NCI-H69 (cell line): ENCODE data around the gene BRD3.

ENCODE experiments used
- DNase-seq: peaks from one replicate; lab custom pipeline; 2025; lab: John Stamatoyannopoulos, UW

BRD3 gene

DNA sequence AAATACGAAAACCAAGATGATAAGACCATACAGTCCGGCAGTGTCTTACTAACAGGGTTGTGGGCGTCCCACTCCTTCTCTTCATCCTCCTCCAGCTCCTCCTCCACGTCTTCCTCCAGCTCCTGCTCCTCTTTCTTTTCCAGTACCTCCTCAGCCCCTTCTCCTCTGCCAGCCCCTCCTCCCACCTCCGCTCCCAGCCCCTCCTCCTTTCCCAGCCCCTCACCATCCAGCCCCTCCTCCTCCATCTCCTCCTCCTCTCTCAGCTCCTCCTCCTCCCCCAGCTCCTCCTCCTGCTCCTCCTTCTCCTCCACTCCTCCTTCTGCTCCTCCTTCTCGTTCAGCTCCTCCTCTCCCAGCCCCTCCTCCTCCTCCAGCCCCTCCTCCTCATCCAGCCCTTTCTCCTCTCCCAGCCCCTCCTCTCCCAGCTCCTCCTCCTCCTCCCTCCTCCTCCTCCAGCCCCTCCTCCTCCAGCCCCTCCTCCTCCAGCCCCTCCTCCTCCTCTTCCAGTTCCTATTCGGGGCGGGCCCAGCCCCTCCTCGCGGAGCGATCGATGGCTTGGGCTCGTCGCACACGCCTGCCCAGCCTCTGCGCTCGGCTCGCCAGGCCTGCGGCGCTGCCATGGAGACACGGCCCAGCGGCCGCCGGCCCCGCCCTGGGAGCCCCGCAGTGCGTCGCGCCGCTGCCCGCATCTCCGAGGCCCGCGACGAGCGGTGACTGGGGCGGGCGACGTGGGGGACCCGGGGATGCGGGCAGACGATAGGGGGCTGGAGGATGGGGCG, 42.8 kb downstream of the BRD3 start, which contains the start of gene BRD3OS:
BRD3OS (plus strand) TSS at position 654 of the 778 bp plus-strand sequence. CDS start 1,267 bp downstream, outside the sequence.
- peak; percentile 99 for DNase-seq

DNA sequence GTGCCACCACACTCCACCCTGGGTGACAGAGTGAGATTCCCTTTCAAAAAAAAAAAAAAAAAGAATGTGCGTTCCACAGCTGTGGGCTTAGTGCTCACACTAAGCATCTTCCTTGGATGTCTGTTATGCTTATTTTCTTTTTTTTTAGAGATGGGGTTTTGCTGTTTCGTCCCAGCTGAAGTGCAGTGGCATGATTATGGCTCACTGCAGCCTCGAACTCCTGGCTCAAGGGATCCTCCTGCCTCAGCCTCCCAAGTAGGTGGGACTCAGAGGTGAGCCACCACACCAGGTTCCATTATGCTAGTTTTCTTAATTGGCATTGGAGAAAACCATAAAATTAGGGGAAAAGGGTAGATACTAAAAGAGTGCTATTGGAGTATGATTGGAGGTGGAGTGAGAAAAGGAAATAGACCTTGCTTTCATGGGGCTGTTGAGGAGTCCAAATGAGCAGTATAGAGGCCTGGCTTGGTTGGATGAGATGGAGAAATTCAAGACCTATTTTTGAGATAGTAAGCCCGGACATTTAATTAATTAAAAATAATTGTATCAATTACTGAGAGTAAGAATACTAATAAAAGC, 43.5 kb downstream of the BRD3 start:
- no peak for DNase-seq

- DNase-seq = no peak
Observed at GRCh38 chr9:134014946-134015345, 52.9 kb downstream of the BRD3 start.

DNA sequence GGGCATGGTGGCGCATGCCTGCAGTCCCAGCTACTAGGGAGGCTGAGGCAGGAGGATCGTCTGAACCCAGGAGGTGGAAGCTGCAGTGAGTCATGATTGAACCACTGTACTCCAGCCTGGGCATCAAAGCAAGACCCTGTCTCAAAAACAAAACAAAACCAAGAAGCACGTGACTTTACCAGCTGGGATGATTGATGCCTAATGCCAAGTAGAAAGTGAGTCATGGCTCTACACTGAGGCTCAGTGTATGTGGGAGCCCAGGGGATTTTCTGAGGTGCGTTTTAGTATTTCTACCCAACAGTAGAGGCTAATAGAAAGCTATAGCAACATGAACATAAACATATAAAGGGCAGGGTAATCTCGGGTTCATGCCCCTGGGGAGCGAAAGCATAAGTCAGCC, 56.4 kb downstream of the BRD3 start:
- no peak for DNase-seq

DNA sequence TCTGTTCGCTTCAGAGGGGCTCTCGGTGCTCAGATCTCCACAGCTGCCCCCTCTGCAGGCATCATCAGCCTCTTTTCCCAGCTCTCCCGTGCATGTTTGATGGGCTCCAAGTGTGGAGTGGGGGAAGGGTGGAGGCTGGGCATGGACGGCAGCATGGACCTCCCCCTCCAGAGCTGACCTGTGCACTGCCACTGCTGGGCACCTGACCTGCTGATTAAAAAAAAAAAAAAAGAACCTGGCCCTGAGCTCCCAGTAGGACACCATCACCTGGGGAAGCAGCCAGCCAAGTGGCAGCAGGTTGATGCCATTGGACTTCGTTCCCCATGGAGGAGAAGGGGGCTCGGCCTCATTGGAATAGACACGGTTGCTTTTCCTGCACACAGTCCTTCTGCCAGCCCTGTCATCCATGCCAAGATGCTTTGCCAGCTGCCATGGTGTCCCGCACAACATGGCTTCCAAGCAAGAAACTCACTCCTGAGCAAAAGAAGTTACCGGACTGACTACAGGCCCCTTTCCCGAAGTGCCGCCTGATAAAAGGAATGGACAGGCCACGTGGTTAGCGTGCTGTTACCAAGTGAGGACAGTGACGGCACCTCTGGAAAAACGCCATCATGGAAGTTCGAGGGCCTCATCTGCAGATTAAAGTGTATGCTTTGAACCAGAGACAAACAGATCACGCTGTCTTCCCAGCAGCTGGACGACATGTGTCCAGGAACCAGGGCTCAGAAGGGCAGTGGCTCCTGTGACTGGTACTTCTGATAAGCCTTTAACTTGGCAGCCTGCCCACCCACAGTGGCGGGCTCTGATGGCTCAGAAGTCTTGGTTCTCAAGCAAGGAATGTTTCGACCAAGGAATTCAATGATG, 57.3 kb downstream of the BRD3 start:
- DNase-seq = no peak

GRCh38 chr9:134007571-134007970, 60.3 kb downstream of the BRD3 start:
- DNase-seq = no peak

DNA sequence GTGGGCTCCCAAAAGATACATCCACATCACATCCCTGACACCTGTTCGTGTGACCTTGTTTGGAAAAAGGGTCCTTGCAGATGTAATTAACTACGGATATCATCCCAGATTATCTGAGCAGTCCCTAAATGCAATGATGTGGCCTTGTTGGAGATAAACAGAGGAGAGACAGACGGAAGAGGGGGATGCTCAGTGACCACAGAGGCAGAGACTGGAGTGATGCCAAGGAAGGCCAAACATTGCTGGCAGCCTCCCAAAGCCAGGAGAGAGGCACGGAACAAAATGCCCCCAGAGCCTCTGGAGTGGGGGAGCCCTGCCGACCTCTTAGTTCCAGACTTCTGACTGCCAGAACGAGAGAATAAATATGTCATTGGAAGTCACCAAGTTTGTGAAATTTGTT, 60.7 kb downstream of the BRD3 start:
- DNase-seq = peak; percentile 61

DNA sequence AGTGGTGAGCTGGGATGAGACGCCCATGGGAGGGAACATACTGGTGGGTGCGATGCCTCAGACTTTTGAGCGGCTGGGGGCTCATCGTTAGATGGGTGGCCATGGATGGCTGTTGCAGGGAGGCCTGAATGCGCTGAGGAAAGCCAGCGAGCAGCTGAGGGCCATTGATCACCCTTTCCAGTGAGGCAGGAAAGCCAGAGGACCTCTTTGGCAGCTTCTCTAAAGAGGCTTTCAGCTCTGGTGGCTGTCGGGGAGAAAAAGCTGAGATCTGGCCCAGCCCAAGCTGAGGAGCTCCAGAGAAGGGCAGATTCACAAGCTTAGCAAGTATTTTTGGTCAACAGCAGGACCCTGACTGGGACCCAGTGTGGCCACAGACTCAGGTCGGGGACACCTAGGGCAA, 62.4 kb downstream of the BRD3 start:
- no peak for DNase-seq

- no peak for DNase-seq
Observed at GRCh38 chr9:134004881-134005280, 62.9 kb downstream of the BRD3 start.

DNA sequence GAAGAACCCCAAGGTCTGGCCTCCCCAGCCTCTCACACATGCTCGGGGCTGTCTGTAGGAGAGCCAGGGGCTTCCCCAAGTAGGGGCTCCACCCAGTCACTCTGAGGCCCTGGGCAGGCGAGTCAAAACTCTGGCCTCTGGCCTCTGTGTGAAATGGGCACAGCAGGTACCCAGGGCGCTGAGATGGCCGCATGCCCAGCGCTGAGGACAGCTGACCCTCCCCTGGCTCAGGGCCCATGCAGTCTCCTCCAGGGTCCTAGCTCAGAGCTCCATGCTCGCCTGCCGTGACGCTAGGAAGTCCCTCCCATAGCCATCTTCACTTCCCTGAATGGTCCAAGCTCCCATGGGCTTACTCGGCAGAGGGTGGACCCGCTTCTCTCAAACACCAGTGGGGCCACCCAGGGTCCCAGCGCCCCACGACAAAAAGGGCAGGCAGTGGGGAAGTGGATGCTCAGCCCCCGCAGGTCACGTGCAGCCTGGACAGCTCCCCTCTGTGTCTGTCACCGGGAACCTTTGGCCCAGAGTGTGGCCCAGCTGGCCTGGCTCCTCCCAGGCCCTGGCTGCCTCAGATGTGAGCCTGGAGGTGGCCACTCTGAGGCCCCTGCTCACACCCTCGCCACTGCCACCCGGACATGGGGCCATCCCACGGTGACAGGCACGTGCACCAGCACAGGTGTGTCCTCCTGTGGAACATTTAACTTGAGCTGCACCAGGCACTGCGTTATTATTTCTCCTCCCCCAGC, 63.5 kb downstream of the BRD3 start:
- DNase-seq = no peak

- no peak for DNase-seq
Observed at GRCh38 chr9:134003237-134003636, 64.6 kb downstream of the BRD3 start.

GRCh38 chr9:134002796-134003195, 65.0 kb downstream of the BRD3 start:
- DNase-seq = no peak

DNA sequence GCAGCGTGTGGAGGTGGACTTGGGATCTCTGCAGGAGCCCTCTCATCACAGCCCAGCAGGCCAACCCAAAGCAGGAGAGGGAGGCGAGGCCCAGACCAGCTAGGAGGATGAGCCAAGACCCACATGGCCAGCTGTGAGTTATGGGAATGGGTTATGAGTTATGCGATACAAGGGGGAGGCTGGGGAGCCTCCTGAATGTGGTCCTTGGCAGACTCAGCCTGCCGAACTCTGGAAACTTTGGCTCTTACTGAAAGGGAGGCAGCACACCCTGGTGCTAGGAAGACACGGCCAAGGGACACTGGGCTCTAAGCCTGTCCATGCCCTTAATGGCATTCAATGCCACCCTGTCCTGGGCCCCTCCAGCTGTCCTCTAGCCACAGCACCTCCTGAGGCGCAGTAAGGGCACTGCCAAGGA, 68.0 kb downstream of the BRD3 start:
- DNase-seq = no peak

DNA sequence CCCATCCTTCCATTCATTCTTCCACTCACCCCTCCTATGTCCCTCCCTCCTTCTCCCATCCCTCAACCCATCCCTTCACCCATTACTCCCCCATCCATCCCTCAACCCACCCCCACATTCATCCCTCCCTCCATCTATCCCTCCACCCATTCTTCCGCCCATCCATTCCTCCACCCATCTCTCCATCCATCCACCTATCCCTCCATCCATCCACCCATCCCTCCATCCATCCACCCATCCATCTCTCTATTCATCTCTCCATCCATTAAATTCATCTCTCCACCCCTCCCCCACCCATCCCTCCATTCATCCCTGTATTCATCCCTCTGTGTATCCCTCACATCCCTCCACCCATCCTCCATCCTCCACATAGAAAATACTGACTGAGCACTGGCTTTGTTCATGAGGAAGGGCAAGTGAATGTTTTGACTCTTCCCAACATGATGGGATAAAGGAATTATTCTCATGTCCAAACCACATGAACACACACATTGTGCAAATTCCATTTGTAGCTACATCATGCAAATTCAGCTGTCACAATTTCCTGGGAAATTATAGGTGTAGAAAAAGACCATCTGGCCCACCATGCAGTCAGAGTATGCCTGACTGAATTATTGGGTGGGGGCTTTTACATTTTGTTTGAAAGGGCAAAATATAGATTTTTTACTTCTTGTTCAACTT, 68.8 kb downstream of the BRD3 start:
- DNase-seq = peak; percentile 33

DNA sequence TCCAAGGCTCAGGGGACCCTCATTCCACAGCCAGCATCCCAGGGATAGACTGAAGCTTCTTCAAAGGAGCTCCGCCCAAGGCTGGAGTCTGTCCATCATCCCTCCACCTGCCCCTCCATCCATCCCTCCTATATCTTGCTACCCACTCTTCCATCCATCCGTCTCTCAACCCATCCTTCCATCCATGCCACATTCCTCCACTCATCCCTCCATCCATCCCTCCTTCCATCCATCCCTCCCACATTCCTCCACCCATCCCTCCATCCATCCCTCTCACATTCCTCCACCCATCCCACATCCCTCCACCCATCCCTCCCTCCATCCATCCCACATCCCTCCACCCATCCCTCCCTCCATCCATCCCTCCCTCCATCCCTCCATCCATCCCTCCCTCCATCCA, 70.2 kb downstream of the BRD3 start:
- no peak for DNase-seq

DNA sequence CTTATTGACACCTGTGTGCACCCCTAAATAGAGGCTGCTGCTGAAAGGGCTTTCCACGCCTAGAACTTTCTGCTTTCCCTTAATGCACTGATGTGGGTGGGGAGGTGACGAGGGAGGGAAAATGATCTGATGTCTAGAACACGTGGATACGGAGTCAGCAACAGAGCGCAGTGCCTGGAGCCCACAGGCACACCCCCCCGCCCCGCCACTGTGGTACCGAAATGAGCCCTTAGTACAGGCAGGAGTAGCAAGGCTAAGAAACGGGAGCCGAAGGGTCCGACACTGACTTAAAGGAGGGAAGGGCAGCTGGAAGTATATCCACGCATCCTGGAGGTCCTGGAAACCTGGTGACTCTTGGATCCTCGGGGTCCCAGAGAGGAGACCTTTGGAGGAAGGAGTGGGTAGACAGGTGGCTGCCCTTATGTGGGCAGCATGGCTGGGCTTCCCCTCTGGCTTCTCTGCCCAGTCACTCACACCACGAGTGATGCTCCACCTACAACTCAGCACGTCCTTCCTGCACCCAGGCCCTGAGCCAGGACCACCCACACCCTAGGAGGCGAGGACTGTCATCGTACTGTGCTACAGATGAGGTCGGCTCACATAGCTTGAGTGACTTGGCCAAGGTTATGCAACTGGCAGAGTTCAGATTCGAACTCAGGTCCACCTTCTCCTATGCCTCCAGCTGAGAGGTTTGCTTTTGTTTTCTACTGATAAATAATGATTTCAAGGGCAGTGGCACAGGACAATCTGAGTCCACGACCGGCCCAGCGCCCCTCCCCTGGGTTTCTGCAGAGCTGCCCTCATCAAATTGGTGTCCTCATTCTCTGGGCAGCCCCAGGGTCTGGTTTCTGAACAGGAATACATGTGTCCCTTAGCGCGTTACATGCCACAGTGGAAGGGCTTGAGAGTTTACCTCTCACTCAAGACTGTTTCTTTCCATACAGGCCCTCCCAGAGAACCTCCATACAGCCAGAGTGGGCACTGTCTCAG, 71.0 kb downstream of the BRD3 start:
- DNase-seq = no peak

GRCh38 chr9:133995012-133995896, 72.6 kb downstream of the BRD3 start:
- peak; percentile 84 for DNase-seq

DNA sequence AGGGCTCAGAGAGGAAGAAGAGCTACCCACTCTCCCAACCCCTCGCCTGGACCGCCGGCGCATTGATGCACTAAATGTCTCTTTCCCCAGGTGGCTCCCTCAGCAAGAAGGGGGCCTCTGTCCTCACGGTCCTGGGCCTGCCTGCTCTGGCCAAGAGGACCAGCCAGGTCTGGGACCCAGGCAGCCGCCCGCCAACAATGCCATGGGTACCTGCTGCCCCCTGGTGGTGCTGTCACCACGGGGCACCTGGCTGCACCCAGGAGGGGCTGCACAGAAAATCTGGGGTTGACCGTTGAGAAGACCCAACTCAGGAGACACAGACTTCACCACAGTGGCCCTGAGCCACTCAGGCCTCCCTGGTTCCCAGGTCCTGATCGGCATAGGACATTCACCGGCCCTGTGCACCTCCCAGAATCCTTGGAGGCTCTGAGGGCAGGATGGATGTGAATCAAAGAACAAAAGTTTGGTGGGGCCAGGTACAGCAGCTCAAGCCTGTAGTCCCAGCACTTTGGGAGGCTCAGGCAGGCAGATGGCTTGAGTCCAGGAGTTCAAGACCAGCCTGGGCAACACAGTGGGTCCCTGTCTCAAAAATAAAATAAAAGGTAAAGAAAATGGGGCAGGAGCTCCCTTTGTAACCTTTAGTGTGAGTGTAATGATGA, 73.3 kb downstream of the BRD3 start:
- peak; percentile 86 for DNase-seq
